H1 (cell line): Measurements from ENCODE around the gene GDPD4. TPM values are rescaled to one million over a fixed set of nuclear protein-coding genes. Genes with fewer than 3 reads are reported as not detected.

Experiments
- CTCF ChIA-PET: fragments of 300-600 bp; sonication (Branson Sonifier 250); formaldehyde crosslinking; loops from one replicate; lab custom pipeline; 2021; ENCODE audit not compliant: partially characterized antibody; lab: Charles Lee
- POLR2A ChIA-PET: fragments of 300-600 bp; sonication (Branson Sonifier 250); formaldehyde crosslinking; loops from one replicate; lab custom pipeline; 2021; ENCODE audit warnings: inconsistent platforms; ENCODE audit not compliant: partially characterized antibody; lab: Charles Lee
- DNase-seq, 2 experiments: peaks; one replicate each; pipeline versions ENCODE4 v3.0.0 to v3.0.0-alpha.2; 2010 to 2022; ENCODE audit warnings: low spot score in 2 of 2, low read depth in 1 of 2, mixed read lengths in 1 of 2
- FAIRE-seq: peaks from 2 replicates; lab custom pipeline; 2011; peaks lifted over from hg19 to GRCh38; lab: Jason Lieb, UNC
- H2AFZ ChIP-seq: 2 replicates; pipeline ENCODE4 v1.8.1; 2012; ENCODE audit warnings: low read length, inconsistent platforms
- H2AK5ac ChIP-seq: 2 replicates; pipeline ENCODE4 v1.6.1; 2013; ENCODE audit warnings: low read depth, low read length
- H2BK120ac ChIP-seq: replicated peaks from 2 replicates; pipeline ENCODE3; 2013; ENCODE audit warnings: low read depth, low read length, inconsistent platforms
- H2BK12ac ChIP-seq: 2 replicates; pipeline ENCODE4 v1.6.1; 2013; ENCODE audit warnings: low read depth, low read length
- H2BK15ac ChIP-seq: 2 replicates; pipeline ENCODE4 v1.6.1; 2013; ENCODE audit warnings: low read length
- H2BK20ac ChIP-seq: 2 replicates; pipeline ENCODE4 v1.6.1; 2013; ENCODE audit warnings: low read length
- H2BK5ac ChIP-seq: 2 replicates; pipeline ENCODE4 v1.6.1; 2013; ENCODE audit warnings: low read depth, low read length
- H3K14ac ChIP-seq: 2 replicates; pipeline ENCODE4 v1.6.1; 2013; ENCODE audit warnings: inconsistent platforms; ENCODE audit not compliant: insufficient read length
- H3K18ac ChIP-seq: 2 replicates; pipeline ENCODE4 v1.6.1; 2013; ENCODE audit warnings: low read length; ENCODE audit errors: extremely low read depth
- H3K23ac ChIP-seq: 2 replicates; pipeline ENCODE4 v1.6.1; 2013; ENCODE audit warnings: inconsistent platforms; ENCODE audit not compliant: insufficient read length
- H3K23me2 ChIP-seq: 2 replicates; pipeline ENCODE4 v1.6.1; 2013; ENCODE audit warnings: low read depth, low read length
- H3K27ac ChIP-seq: 2 replicates; pipeline ENCODE4 v1.6.1; 2011; ENCODE audit warnings: low read depth, low read length, inconsistent platforms
- H3K27me3 ChIP-seq, 4 experiments: replicated peaks in 1 of 4; 1 replicate in 1 of 4; 2 replicates in 3 of 4; pipeline versions ENCODE4 v1.6.1 to v1.8.1; 2011 to 2013; ENCODE audit warnings: low read length in 3 of 4, mild to moderate bottlenecking in 3 of 4, inconsistent platforms in 2 of 4, mixed read lengths in 2 of 4, moderate library complexity in 1 of 4; ENCODE audit not compliant: control insufficient read depth in 3 of 4, insufficient read depth in 3 of 4; ENCODE audit errors: extremely low read depth in 1 of 4
- H3K36me3 ChIP-seq, 4 experiments: 2 replicates each; pipeline versions ENCODE4 v1.6.1 to v1.8.1; 2011 to 2013; ENCODE audit warnings: mild to moderate bottlenecking in 4 of 4, low read length in 3 of 4, moderate library complexity in 2 of 4, control low read depth in 1 of 4, inconsistent platforms in 1 of 4; ENCODE audit not compliant: insufficient read depth in 4 of 4, control insufficient read depth in 2 of 4
- H3K4ac ChIP-seq: replicated peaks from 2 replicates; pipeline ENCODE3; 2013; ENCODE audit warnings: low read length, low read depth, mixed read lengths, inconsistent platforms; ENCODE audit not compliant: insufficient read length
- H3K4me1 ChIP-seq, 4 experiments: replicated peaks in 1 of 4; 1 replicate in 1 of 4; 2 replicates in 3 of 4; pipeline versions ENCODE4 v1.6.1 to v1.8.1; 2011 to 2013; ENCODE audit warnings: low read length in 3 of 4, inconsistent platforms in 2 of 4, mixed read lengths in 1 of 4; ENCODE audit not compliant: insufficient read depth in 4 of 4, control insufficient read depth in 3 of 4
- H3K4me2 ChIP-seq, 2 experiments: 2 replicates each; pipeline versions ENCODE4 v1.6.1 to v1.8.1; 2011 to 2013; ENCODE audit warnings: low read depth in 2 of 2, low read length in 2 of 2, control low read depth in 1 of 2, inconsistent platforms in 1 of 2, mild to moderate bottlenecking in 1 of 2; ENCODE audit not compliant: insufficient read depth in 1 of 2
- H3K4me3 ChIP-seq, 4 experiments: fragments of 200-600, 300-600 bp in 1 of 4; sonication (generic), shearing (Covaris generic), sonication (Bioruptor Twin) in 1 of 4; 2 replicates each; pipeline versions ENCODE4 v1.5.1 to v1.8.1; 2011 to 2016; ENCODE audit warnings: low read length in 4 of 4, low read depth in 3 of 4, control low read depth in 2 of 4, inconsistent platforms in 2 of 4, mild to moderate bottlenecking in 2 of 4, mixed read lengths in 1 of 4, moderate library complexity in 1 of 4; ENCODE audit not compliant: insufficient read depth in 2 of 4; ENCODE audit errors: extremely low read depth in 1 of 4
- H3K56ac ChIP-seq: replicated peaks from 2 replicates; pipeline ENCODE3; 2013; ENCODE audit warnings: low read depth, mild to moderate bottlenecking, mixed read lengths, low read length, inconsistent platforms; ENCODE audit not compliant: insufficient read length
- H3K79me1 ChIP-seq: 2 replicates; pipeline ENCODE4 v1.6.1; 2013; ENCODE audit warnings: low read depth, low read length, control low read depth
- H3K79me2 ChIP-seq, 2 experiments: 2 replicates each; pipeline versions ENCODE4 v1.6.1 to v1.8.1; 2012 to 2013; ENCODE audit warnings: low read length in 2 of 2, mild to moderate bottlenecking in 2 of 2, inconsistent platforms in 1 of 2; ENCODE audit not compliant: insufficient read depth in 2 of 2, control insufficient read depth in 1 of 2
- H3K9ac ChIP-seq, 4 experiments: replicated peaks in 1 of 4; 1 replicate in 1 of 4; 2 replicates in 3 of 4; pipeline versions ENCODE4 v1.6.1 to v1.8.1; 2011 to 2013; ENCODE audit warnings: low read depth in 3 of 4, low read length in 3 of 4, control low read depth in 2 of 4, mild to moderate bottlenecking in 2 of 4, moderate library complexity in 2 of 4, inconsistent platforms in 1 of 4; ENCODE audit errors: extremely low read depth in 1 of 4
- H3K9me3 ChIP-seq, 2 experiments: 2 replicates each; pipeline versions ENCODE4 v1.6.1 to v1.8.1; 2012 to 2013; ENCODE audit warnings: mild to moderate bottlenecking in 2 of 2, moderate library complexity in 2 of 2, control low read depth in 1 of 2, inconsistent platforms in 1 of 2, low read depth in 1 of 2, low read length in 1 of 2, mixed read lengths in 1 of 2; ENCODE audit not compliant: insufficient read depth in 2 of 2
- H4K20me1 ChIP-seq, 2 experiments: replicated peaks in 1 of 2; 2 replicates each; pipeline versions ENCODE3 to v1.8.1; 2011 to 2013; ENCODE audit warnings: inconsistent platforms in 2 of 2, low read length in 2 of 2, mild to moderate bottlenecking in 1 of 2; ENCODE audit not compliant: insufficient read depth in 2 of 2, control insufficient read depth in 1 of 2
- H4K5ac ChIP-seq: 2 replicates; pipeline ENCODE4 v1.6.1; 2013; ENCODE audit warnings: low read length, low read depth, mixed read lengths, inconsistent platforms; ENCODE audit not compliant: insufficient read length
- H4K8ac ChIP-seq: 2 replicates; pipeline ENCODE4 v1.8.0; 2013; ENCODE audit warnings: mild to moderate bottlenecking, moderate library complexity, low read length, inconsistent platforms; ENCODE audit not compliant: insufficient read depth; ENCODE audit errors: extremely low read depth
- H4K91ac ChIP-seq: replicated peaks from 2 replicates; pipeline ENCODE3; 2013; ENCODE audit warnings: low read length, mixed read lengths, inconsistent platforms; ENCODE audit not compliant: insufficient read length
- EP300 ChIP-seq, 2 experiments: IDR thresholded peaks; 1 replicate in 1 of 2; 2 replicates in 1 of 2; pipeline ENCODE4 v1.6.1; 2011 to 2012; ENCODE audit warnings: low read depth in 2 of 2, low read length in 2 of 2, mild to moderate bottlenecking in 2 of 2, borderline replicate concordance in 1 of 2, inconsistent platforms in 1 of 2, moderate library complexity in 1 of 2
- GABPA ChIP-seq: IDR thresholded peaks from 2 replicates; pipeline ENCODE4 v1.6.1; 2011; ENCODE audit warnings: mild to moderate bottlenecking, low read length, moderate library complexity, borderline replicate concordance; ENCODE audit not compliant: insufficient read depth
- NRF1 ChIP-seq: IDR thresholded peaks from 2 replicates; pipeline ENCODE4 v1.6.1; 2011; ENCODE audit warnings: mild to moderate bottlenecking, low read depth, low read length, improper control_type of control experiment
- POLR2A ChIP-seq, 2 experiments: IDR thresholded peaks; 1 replicate in 1 of 2; 2 replicates in 1 of 2; pipeline ENCODE4 v1.6.1; 2011; ENCODE audit warnings: low read depth in 2 of 2, low read length in 2 of 2, mild to moderate bottlenecking in 2 of 2; ENCODE audit errors: control extremely low read depth in 1 of 2
- POLR2AphosphoS5 ChIP-seq: IDR thresholded peaks from 2 replicates; pipeline ENCODE4 v1.6.1; 2011; ENCODE audit warnings: low read depth, low read length
- RAD21 ChIP-seq, 2 experiments: IDR thresholded peaks in 1 of 2; conservative IDR thresholded peaks in 1 of 2; 2 replicates each; pipeline ENCODE4 v1.6.1; 2011; ENCODE audit warnings: low read depth in 2 of 2, low read length in 2 of 2, improper control_type of control experiment in 1 of 2, inconsistent platforms in 1 of 2, mild to moderate bottlenecking in 1 of 2, moderate library complexity in 1 of 2
- SIRT6 ChIP-seq: IDR thresholded peaks from one replicate; pipeline ENCODE4 v1.7.1; 2012; ENCODE audit warnings: low read length, inconsistent platforms
- SP4 ChIP-seq: IDR thresholded peaks from 2 replicates; pipeline ENCODE4 v1.6.1; 2012; ENCODE audit warnings: low read length, inconsistent platforms
- SUZ12 ChIP-seq: fragments of 200-600 bp; sonication (generic); IDR thresholded peaks from 2 replicates; pipeline ENCODE4 v1.6.1; 2012; ENCODE audit warnings: mild to moderate bottlenecking, inconsistent platforms, low read length, moderate library complexity, mixed read lengths
- USF2 ChIP-seq: IDR thresholded peaks from 2 replicates; pipeline ENCODE4 v1.6.1; 2011; ENCODE audit warnings: low read length, improper control_type of control experiment
- WGBS, 2 experiments: shearing (Covaris generic) in 1 of 2; methylation state at CpG; one replicate each; pipeline versions ENCODE4 v1.1.6 to v1.1.7; 2013 to 2015; ENCODE audit warnings: low lambda C conversion rate in 2 of 2, mixed read lengths in 2 of 2, inconsistent platforms in 1 of 2, low coverage in 1 of 2, missing lambda C conversion rate in 1 of 2; ENCODE audit not compliant: insufficient replicate concordance in 2 of 2, insufficient coverage in 1 of 2, insufficient read length in 1 of 2; ENCODE audit errors: extremely low coverage in 1 of 2, missing lambda C conversion rate in 1 of 2; 5-methylcytosine and 5-hydroxymethylcytosine counted together
- polyA plus RNA-seq, 7 experiments: library from polyadenylated mRNA; depleted of rRNA in 3 of 7; stranded (reverse) in 5 of 7; unstranded in 2 of 7; fragments of >200 nt in 5 of 7; fragments of 200-250 nt in 2 of 7; gene quantifications; 1 replicate in 5 of 7; 2 replicates in 1 of 7; 4 replicates in 1 of 7; pipeline versions ENCODE4 v1.2.1 to v1.2.3, GENCODE V29; 2011 to 2013; ENCODE audit warnings: missing spikeins in 2 of 7, mixed read lengths in 2 of 7
- total RNA-seq: library from RNA; stranded (reverse); fragmentation: NEBNext Ultra II Directional; extraction: Animal tissue kit (Norgen Biotek cat#: 25700); gene quantifications from 2 replicates; pipeline ENCODE4 v1.2.1, GENCODE V29; 2021
- TF ChIP-seq, protein P1 (sequence below): IDR thresholded peaks from 2 replicates; pipeline ENCODE4 v1.6.1; 2012; ENCODE audit warnings: inconsistent platforms

The GDPD4 gene
- total and polyA plus RNA-seq, 2 of the 8 experiments (the other 6 are each of a cell fraction or from before 2014, with no cell fraction given), result not detected

DNA sequence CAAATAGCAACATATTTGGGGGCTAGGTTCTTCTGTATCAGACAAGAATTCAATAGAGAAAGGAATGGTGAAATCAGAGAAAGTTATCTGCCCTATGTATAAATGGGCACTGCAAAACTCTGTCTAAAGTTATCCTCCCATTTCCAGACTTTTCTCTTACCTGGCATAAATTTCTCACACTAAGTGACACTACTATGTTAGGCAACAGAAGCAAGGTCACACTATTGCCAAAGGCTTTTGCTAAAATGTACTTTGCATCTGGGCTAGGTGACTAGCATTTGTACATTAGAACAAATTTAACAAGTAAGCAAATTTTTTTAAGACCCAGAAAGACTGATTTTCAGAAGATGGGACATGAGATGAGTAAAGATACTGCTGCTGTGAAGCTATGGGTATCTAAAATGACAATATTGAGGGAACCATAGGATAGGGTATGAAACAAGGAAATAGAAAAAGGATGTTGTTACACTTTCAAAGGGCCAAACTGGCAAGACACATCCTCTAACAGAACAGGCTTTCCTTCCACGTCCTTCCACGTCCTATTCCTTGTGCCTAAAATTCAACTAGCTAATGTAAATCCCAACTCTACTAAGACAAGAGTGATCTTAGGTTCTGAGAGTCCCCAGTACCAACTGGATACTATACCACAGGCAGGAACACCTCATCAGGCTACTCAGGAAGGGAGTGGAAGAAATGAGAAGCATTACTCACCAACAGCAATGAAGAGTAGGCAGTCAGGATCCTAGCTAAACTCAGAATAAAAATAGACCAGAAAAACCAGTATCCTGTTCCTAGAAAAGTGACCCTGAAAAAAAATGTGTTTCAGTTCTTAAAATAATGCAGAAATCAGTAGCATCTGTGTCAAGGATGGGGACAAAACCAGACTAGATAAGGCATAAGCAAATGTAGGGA, 22.6 kb downstream of the GDPD4 start:
- no peak overlapping the region for H3K23ac ChIP-seq
- H3K14ac ChIP-seq, result no peak overlapping the region
- peak overlapping the region in 1 of 4 experiments; percentile 0; a peak in 1 of 7 replicates for H3K9ac ChIP-seq
- no peak overlapping the region for H2BK12ac ChIP-seq
- no peak for FAIRE-seq
- no peak overlapping the region for H3K4me3 ChIP-seq
- no peak overlapping the region for H3K27ac ChIP-seq
- no peaks in the 10 kb centered on the region for H3K79me1 ChIP-seq
- H2AK5ac ChIP-seq, result no peak overlapping the region
- no peak overlapping the region for H2BK15ac ChIP-seq
- 79% methylated on average over 2 of the region's 2 CpGs; no CpG with 5 or more reads in 1 of the 2 experiments for WGBS, 2 experiments
- H2BK5ac ChIP-seq, result no peak overlapping the region
- no peak overlapping the region for H3K56ac ChIP-seq
- no peaks in the 10 kb centered on the region for H3K4me1 ChIP-seq
- no peak for DNase-seq
- H3K9me3 ChIP-seq, result no peaks in the 10 kb centered on the region
- no peak overlapping the region for H3K4ac ChIP-seq
- H4K8ac ChIP-seq, result no peak overlapping the region
- no peak overlapping the region for H4K5ac ChIP-seq
- H3K4me2 ChIP-seq, result no peak overlapping the region
- H4K91ac ChIP-seq, result no peak overlapping the region
- H3K27me3 ChIP-seq, result no peaks in the 10 kb centered on the region
- H3K79me2 ChIP-seq, result no peaks in the 10 kb centered on the region
- no peaks in the 10 kb centered on the region for H4K20me1 ChIP-seq
- H2AFZ ChIP-seq, result no peak overlapping the region
- H3K23me2 ChIP-seq, result no peaks in the 10 kb centered on the region
- no peaks in the 10 kb centered on the region for H3K36me3 ChIP-seq
- H2BK20ac ChIP-seq, result no peak overlapping the region
- CTCF ChIA-PET, result interaction anchor here (1.5 kb wide), 1 partner anchor 12 kb away, joined by 3 read pairs; no protein-coding TSS in a partner anchor
- H2BK120ac ChIP-seq, result no peak overlapping the region
- POLR2A ChIA-PET, result no interaction called here
- H3K18ac ChIP-seq, result no peak overlapping the region
- TF ChIP-seq POLR2AphosphoS5 (no peak), EP300 (IDR thresholded peaks at IDR 0.05; ENCODE audit: borderline replicate concordance in 1 of 2, low read depth in 2 of 2, low read length in 2 of 2) (no peak), GABPA (no peak), SIRT6 (no peak), NRF1 (no peak), RAD21 (IDR thresholded peaks at IDR 0.05 in 1 of 2, conservative IDR thresholded peaks at IDR 0.05 in 1 of 2; ENCODE audit: low read depth in 2 of 2, low read length in 2 of 2) (no peak), POLR2A (IDR thresholded peaks at IDR 0.05; ENCODE audit: control extremely low read depth in 1 of 2, low read depth in 2 of 2, low read length in 2 of 2) (no peak), USF2 (no peak), SUZ12 (no peak), SP4 (no peak)
- TF ChIP-seq, protein P1, sequence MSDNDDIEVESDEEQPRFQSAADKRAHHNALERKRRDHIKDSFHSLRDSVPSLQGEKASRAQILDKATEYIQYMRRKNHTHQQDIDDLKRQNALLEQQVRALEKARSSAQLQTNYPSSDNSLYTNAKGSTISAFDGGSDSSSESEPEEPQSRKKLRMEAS, result no peak
